SK-N-SH treated with all-trans-retinoic acid at 6 μM for 48 hours (cell line): ENCODE data around the gene CBFA2T3.

Source experiments
- ATAC-seq: fragments of 200-7000 bp; cut with Tn5 transposase; 3 replicates; pipeline ENCODE4 v1.9.1; 2020; ENCODE audit warnings: mild to moderate bottlenecking, moderate library complexity
- ARNTL ChIP-seq: fragments of 450-650 bp; formaldehyde crosslinking; IDR thresholded peaks from 2 replicates; pipeline ENCODE4 v1.5.0; 2020; ENCODE audit warnings: low read depth, mild to moderate bottlenecking, moderate library complexity, borderline replicate concordance
- BACH2 ChIP-seq: fragments of 250-450 bp; sonication (Bioruptor Pico); IDR thresholded peaks from 2 replicates; pipeline ENCODE4 v1.9.0; 2021; ENCODE audit warnings: mild to moderate bottlenecking, borderline replicate concordance
- CSDC2 ChIP-seq: fragments of 250-450 bp; sonication (Bioruptor Pico); IDR thresholded peaks from 2 replicates; pipeline ENCODE4 v1.5.0; 2020; ENCODE audit warnings: mild to moderate bottlenecking, moderate library complexity
- ESRRG ChIP-seq: fragments of 250-450 bp; sonication (Bioruptor Pico); IDR thresholded peaks from 2 replicates; pipeline ENCODE4 v1.6.1; 2021; ENCODE audit warnings: mild to moderate bottlenecking
- GLIS3 ChIP-seq: fragments of 250-450 bp; sonication (Bioruptor Pico); IDR thresholded peaks from 2 replicates; pipeline ENCODE4 v1.5.0; 2020; ENCODE audit warnings: mild to moderate bottlenecking, moderate library complexity
- ISL1 ChIP-seq: fragments of 250-450 bp; sonication (Bioruptor Pico); IDR thresholded peaks from 2 replicates; pipeline ENCODE4 v2.1.2; 2022; ENCODE audit warnings: mild to moderate bottlenecking, moderate library complexity
- OSR1 ChIP-seq: fragments of 250-450 bp; sonication (Bioruptor Pico); IDR thresholded peaks from 2 replicates; pipeline ENCODE4 v1.8.0; 2022; ENCODE audit warnings: moderate library complexity, mild to moderate bottlenecking, inconsistent platforms
- PPARA ChIP-seq: fragments of 250-450 bp; sonication (Bioruptor Pico); IDR thresholded peaks from 2 replicates; pipeline ENCODE4 v1.5.0; 2020; ENCODE audit warnings: mild to moderate bottlenecking, borderline replicate concordance
- SNAI2 ChIP-seq: fragments of 250-450 bp; sonication (Bioruptor Pico); IDR thresholded peaks from 2 replicates; pipeline ENCODE4 v1.5.0; 2020; ENCODE audit warnings: mild to moderate bottlenecking, moderate library complexity
- TCF4 ChIP-seq: fragments of 250-450 bp; sonication (Bioruptor Pico); IDR thresholded peaks from 2 replicates; pipeline ENCODE4 v1.8.0; 2021; ENCODE audit warnings: mild to moderate bottlenecking, moderate library complexity, borderline replicate concordance
- ZC3H10 ChIP-seq: fragments of 250-450 bp; sonication (Bioruptor Pico); IDR thresholded peaks from 2 replicates; pipeline ENCODE4 v1.5.1; 2021; ENCODE audit warnings: mild to moderate bottlenecking, moderate library complexity
- ZFP3 ChIP-seq: fragments of 250-450 bp; sonication (Bioruptor Pico); IDR thresholded peaks from 2 replicates; pipeline ENCODE4 v1.5.0; 2020; ENCODE audit warnings: mild to moderate bottlenecking, moderate library complexity
- ZFP30 ChIP-seq: fragments of 450-650 bp; formaldehyde crosslinking; IDR thresholded peaks from 2 replicates; pipeline ENCODE4 v1.5.0; 2022; ENCODE audit warnings: mild to moderate bottlenecking, moderate library complexity
- ZNF565 ChIP-seq: fragments of 450-650 bp; formaldehyde crosslinking; conservative IDR thresholded peaks from 2 replicates; pipeline ENCODE4 v1.5.0; 2020; ENCODE audit warnings: low read depth, mild to moderate bottlenecking, moderate library complexity
- ZNF70 ChIP-seq: fragments of 450-650 bp; formaldehyde crosslinking; IDR thresholded peaks from 2 replicates; pipeline ENCODE4 v1.5.0; 2020; ENCODE audit warnings: mild to moderate bottlenecking, moderate library complexity
- ZNF8 ChIP-seq: fragments of 450-650 bp; formaldehyde crosslinking; IDR thresholded peaks from 2 replicates; pipeline ENCODE4 v1.5.0; 2020; ENCODE audit warnings: mild to moderate bottlenecking, moderate library complexity
- TF ChIP-seq, protein P1 (sequence below): fragments of 250-450 bp; sonication (Bioruptor Pico); IDR thresholded peaks from 2 replicates; pipeline ENCODE4 v1.8.0; 2020; ENCODE audit warnings: mild to moderate bottlenecking, moderate library complexity, borderline replicate concordance
- TF ChIP-seq, protein P2 (sequence below): fragments of 250-450 bp; sonication (Bioruptor Pico); IDR thresholded peaks from 2 replicates; pipeline ENCODE4 v1.8.0; 2021; ENCODE audit warnings: low read depth, mild to moderate bottlenecking, moderate library complexity, borderline replicate concordance
- TF ChIP-seq, protein P3 (sequence below): fragments of 250-450 bp; sonication (Bioruptor Pico); IDR thresholded peaks from 2 replicates; pipeline ENCODE4 v1.5.1; 2020; ENCODE audit warnings: low read depth, mild to moderate bottlenecking, moderate library complexity
- TF ChIP-seq, protein P4 (sequence below): fragments of 250-450 bp; sonication (Bioruptor Pico); IDR thresholded peaks from 2 replicates; pipeline ENCODE4 v1.5.1; 2021; ENCODE audit warnings: mild to moderate bottlenecking, moderate library complexity

The CBFA2T3 gene

DNA sequence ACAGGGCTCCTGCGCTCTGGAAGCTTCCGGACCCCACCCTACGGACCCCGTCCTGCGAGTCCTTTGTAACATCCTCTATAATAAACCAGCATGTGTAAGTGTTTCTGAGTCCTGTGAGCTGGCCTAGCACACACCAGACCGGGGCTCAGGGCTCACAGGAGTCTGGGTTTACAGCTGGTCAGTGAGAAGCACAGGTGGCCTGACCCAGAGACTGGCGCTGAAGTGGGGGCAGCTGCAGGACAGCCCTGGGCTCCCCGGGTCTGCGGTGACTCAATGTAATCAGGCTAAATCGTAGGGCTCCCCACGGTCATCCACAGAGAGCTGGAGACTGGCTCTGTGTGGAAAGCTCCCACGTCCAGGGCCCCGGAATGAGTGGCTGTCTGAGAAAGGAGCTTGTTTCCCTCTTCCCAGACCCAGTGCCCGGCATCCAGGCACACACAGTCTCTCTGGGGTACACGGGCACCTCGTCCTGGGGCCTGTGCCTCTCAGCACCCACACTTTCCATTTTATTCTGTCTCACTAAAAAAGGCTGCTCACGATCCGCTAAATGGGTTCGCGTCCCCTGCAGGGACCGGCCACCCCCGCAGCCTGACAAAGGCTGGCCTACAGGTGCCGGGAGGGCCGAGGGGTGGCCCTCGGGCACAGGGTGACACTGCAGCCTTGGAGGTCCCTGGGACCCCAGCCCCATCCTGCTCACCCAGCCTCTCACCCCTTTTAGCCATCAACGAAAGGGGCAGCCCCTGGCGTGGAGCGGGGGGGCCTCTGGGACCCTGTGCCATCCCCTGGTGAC, 18.9 kb upstream of the CBFA2T3 start:
- TF ChIP-seq, protein P1, sequence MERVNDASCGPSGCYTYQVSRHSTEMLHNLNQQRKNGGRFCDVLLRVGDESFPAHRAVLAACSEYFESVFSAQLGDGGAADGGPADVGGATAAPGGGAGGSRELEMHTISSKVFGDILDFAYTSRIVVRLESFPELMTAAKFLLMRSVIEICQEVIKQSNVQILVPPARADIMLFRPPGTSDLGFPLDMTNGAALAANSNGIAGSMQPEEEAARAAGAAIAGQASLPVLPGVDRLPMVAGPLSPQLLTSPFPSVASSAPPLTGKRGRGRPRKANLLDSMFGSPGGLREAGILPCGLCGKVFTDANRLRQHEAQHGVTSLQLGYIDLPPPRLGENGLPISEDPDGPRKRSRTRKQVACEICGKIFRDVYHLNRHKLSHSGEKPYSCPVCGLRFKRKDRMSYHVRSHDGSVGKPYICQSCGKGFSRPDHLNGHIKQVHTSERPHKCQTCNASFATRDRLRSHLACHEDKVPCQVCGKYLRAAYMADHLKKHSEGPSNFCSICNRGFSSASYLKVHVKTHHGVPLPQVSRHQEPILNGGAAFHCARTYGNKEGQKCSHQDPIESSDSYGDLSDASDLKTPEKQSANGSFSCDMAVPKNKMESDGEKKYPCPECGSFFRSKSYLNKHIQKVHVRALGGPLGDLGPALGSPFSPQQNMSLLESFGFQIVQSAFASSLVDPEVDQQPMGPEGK (CRISPR knock-in tag), result no peak
- TF ChIP-seq SNAI2 (no peak), ZFP30 (CRISPR knock-in tag) (no peak), ZNF70 (CRISPR knock-in tag) (no peak), BACH2 (CRISPR knock-in tag) (no peak), GLIS3 (CRISPR knock-in tag) (no peak), PPARA (CRISPR knock-in tag) (no peak), ZC3H10 (CRISPR knock-in tag) (no peak), ZNF565 (CRISPR knock-in tag) (no peak), OSR1 (CRISPR knock-in tag) (no peak), ARNTL (no peak), CSDC2 (no peak), ESRRG (CRISPR knock-in tag) (no peak)
- TF ChIP-seq, protein P2, sequence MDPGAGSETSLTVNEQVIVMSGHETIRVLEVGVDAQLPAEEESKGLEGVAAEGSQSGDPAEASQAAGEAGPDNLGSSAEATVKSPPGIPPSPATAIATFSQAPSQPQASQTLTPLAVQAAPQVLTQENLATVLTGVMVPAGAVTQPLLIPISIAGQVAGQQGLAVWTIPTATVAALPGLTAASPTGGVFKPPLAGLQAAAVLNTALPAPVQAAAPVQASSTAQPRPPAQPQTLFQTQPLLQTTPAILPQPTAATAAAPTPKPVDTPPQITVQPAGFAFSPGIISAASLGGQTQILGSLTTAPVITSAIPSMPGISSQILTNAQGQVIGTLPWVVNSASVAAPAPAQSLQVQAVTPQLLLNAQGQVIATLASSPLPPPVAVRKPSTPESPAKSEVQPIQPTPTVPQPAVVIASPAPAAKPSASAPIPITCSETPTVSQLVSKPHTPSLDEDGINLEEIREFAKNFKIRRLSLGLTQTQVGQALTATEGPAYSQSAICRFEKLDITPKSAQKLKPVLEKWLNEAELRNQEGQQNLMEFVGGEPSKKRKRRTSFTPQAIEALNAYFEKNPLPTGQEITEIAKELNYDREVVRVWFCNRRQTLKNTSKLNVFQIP (CRISPR knock-in tag), result no peak
- ATAC-seq, result no peak

DNA sequence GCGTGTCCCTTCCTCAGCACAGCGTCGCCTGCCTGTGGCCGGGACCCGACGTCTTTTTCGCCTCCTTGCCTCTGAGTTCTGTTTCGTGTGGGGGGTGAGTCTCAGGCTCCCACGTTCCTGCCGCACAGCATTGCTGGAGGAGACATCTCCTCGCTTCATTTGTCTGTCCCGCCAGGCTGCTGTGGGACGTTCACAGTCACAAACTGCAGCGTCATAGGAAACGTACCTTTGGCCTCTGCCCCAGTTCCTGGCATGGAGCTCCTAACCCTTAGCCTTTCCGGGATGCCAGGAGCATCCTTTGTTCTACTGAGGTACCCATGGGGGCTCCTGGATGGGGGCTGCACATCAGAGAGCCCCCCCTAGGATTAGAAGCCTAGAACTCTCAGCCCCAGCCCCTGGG, 18.2 kb upstream of the CBFA2T3 start:
- TF ChIP-seq BACH2 (CRISPR knock-in tag), result no peak
- TF ChIP-seq, protein P3, sequence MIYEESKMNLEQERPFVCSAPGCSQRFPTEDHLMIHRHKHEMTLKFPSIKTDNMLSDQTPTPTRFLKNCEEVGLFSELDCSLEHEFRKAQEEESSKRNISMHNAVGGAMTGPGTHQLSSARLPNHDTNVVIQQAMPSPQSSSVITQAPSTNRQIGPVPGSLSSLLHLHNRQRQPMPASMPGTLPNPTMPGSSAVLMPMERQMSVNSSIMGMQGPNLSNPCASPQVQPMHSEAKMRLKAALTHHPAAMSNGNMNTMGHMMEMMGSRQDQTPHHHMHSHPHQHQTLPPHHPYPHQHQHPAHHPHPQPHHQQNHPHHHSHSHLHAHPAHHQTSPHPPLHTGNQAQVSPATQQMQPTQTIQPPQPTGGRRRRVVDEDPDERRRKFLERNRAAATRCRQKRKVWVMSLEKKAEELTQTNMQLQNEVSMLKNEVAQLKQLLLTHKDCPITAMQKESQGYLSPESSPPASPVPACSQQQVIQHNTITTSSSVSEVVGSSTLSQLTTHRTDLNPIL, result no peak
- TF ChIP-seq, protein P4, sequence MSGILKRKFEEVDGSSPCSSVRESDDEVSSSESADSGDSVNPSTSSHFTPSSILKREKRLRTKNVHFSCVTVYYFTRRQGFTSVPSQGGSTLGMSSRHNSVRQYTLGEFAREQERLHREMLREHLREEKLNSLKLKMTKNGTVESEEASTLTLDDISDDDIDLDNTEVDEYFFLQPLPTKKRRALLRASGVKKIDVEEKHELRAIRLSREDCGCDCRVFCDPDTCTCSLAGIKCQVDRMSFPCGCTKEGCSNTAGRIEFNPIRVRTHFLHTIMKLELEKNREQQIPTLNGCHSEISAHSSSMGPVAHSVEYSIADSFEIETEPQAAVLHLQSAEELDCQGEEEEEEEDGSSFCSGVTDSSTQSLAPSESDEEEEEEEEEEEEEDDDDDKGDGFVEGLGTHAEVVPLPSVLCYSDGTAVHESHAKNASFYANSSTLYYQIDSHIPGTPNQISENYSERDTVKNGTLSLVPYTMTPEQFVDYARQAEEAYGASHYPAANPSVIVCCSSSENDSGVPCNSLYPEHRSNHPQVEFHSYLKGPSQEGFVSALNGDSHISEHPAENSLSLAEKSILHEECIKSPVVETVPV (CRISPR knock-in tag), result no peak
- TF ChIP-seq, protein P2 (CRISPR knock-in tag), result no peak
- no peak for TF ChIP-seq ZC3H10 (CRISPR knock-in tag)
- no peak for TF ChIP-seq ISL1
- TF ChIP-seq SNAI2, result no peak
- TF ChIP-seq ZNF8 (CRISPR knock-in tag), result no peak
- TF ChIP-seq GLIS3 (CRISPR knock-in tag), result no peak
- TF ChIP-seq PPARA (CRISPR knock-in tag), result no peak
- TF ChIP-seq TCF4, result no peak
- no peak for TF ChIP-seq ZNF70 (CRISPR knock-in tag)
- TF ChIP-seq OSR1 (CRISPR knock-in tag), result no peak
- no peak for ATAC-seq

DNA sequence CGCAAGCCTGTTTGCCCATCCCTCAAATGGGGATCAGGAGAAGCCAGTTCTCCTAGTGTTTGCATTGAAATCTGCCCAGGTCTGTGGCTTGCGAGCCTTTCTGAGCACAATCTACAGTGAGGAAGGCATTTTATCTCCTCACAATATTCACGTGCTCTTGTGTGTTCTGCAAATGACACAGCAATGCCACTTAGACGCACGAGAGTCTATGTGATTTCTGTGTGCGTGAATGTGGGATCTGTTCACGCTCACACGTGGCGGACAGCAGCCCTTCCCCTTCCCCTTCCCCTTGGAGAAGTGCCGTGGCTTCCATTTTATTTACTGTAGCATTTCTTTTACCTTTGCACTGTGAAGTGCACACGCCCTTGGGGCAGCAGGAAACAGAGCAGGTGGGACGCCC, 17.7 kb upstream of the CBFA2T3 start:
- TF ChIP-seq, protein P4 (CRISPR knock-in tag), result no peak
- no peak for TF ChIP-seq PPARA (CRISPR knock-in tag)
- no peak for TF ChIP-seq OSR1 (CRISPR knock-in tag)
- no peak for TF ChIP-seq GLIS3 (CRISPR knock-in tag)
- no peak for TF ChIP-seq ZFP3 (CRISPR knock-in tag)
- TF ChIP-seq ZNF70 (CRISPR knock-in tag), result no peak
- TF ChIP-seq ZNF565 (CRISPR knock-in tag), result no peak
- TF ChIP-seq SNAI2, result no peak
- no peak for TF ChIP-seq ZFP30 (CRISPR knock-in tag)
- no peak for TF ChIP-seq ESRRG (CRISPR knock-in tag)
- TF ChIP-seq, protein P3, result no peak
- no peak for TF ChIP-seq ZNF8 (CRISPR knock-in tag)
- TF ChIP-seq, all 23 proteins: peak for 0

More for the DNA sequence above, 17.7 kb upstream of the CBFA2T3 start:
- no peak for ATAC-seq
